ENCODE data around the gene TGM2. TPM values are rescaled to one million over a fixed set of nuclear protein-coding genes. Genes with fewer than 3 reads are reported as not detected.

Gene TGM2
- total RNA-seq, 4 donors from 2014 or later = 163 to 385 (median 188) TPM

- no peak for ATAC-seq
Observed at GRCh38 chr20:38202982-38203293, 37.9 kb upstream of the TGM2 start.

GRCh38 chr20:38202153-38202981 lies 37.3 kb upstream of the TGM2 start:
- 82 to 96% methylated on average over 5 to 9 of the region's 12 CpGs for WGBS, 2 donors (ENCODE audit: low coverage in 1 of 2)
- no peak for ATAC-seq

More at GRCh38 chr20:38202982-38203293, 37.9 kb upstream of the TGM2 start:
- Histone ChIP-seq H3K9me3 (no peaks in the 10 kb centered on the region), H3K27me3 (peaks cover 7% of the 10 kb centered on the region), H3K36me3 (no peaks in the 10 kb centered on the region), H3K27ac (no peak overlapping the region), H3K4me3 (no peak overlapping the region), H3K4me1 (no peaks in the 10 kb centered on the region)
- TF ChIP-seq EP300 (IDR thresholded peaks at IDR 0.05) = no peak
- TF ChIP-seq POLR2A (IDR thresholded peaks at IDR 0.05) = no peak
- TF ChIP-seq POLR2AphosphoS5 (IDR thresholded peaks at IDR 0.05) = no peak
- no peak for TF ChIP-seq CTCF (IDR thresholded peaks at IDR 0.05)
- WGBS, 2 donors (ENCODE audit: low coverage in 1 of 2) = 82% methylated on average over 6 of the region's 8 CpGs; no CpG with 5 or more reads in 1 of the 2 donors

GRCh38 chr20:38201356-38201755 lies 36.3 kb upstream of the TGM2 start:
- no peak for ATAC-seq
- Histone ChIP-seq H3K9me3 (no peaks in the 10 kb centered on the region), H3K4me3 (no peak overlapping the region), H3K27ac (no peak overlapping the region), H3K36me3 (no peaks in the 10 kb centered on the region), H3K4me1 (no peaks in the 10 kb centered on the region), H3K27me3 (peaks cover 7% of the 10 kb centered on the region)
- WGBS, 2 donors (ENCODE audit: low coverage in 1 of 2) = no CpG with 5 or more reads among the region's 6 CpGs
- TF ChIP-seq POLR2A (IDR thresholded peaks at IDR 0.05) = no peak
- no peak for TF ChIP-seq CTCF (IDR thresholded peaks at IDR 0.05)
- TF ChIP-seq POLR2AphosphoS5 (IDR thresholded peaks at IDR 0.05) = no peak
- no peak for TF ChIP-seq EP300 (IDR thresholded peaks at IDR 0.05)

More at GRCh38 chr20:38202153-38202981, 37.3 kb upstream of the TGM2 start:
- Histone ChIP-seq H3K36me3 (no peaks in the 10 kb centered on the region), H3K27ac (no peak overlapping the region), H3K4me3 (no peak overlapping the region), H3K9me3 (no peaks in the 10 kb centered on the region), H3K27me3 (peaks cover 7% of the 10 kb centered on the region), H3K4me1 (no peaks in the 10 kb centered on the region)
- TF ChIP-seq EP300 (IDR thresholded peaks at IDR 0.05) (no peak), POLR2AphosphoS5 (IDR thresholded peaks at IDR 0.05) (no peak), POLR2A (IDR thresholded peaks at IDR 0.05) (no peak), CTCF (IDR thresholded peaks at IDR 0.05) (no peak)

DNA sequence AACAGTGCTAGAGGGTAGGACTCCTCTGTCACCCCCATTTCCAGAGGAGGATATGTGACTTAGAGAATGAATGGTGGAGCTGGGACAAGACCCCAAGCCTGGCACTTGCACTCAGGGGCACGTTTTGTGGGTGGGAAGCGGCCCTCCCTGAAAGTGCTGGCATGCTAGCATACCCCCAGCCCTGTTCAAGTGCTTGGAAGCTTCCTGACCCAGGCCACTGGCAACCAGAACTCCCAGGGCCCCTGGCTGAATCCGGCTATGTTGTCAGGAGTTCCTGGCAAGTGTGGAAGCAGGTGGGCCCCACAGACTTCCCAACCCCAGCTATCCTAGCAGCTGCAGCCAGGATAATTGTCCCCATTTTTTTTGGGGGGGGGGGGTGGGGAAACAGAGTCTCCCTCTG lies 35.6 kb upstream of the TGM2 start:
- no peak for ATAC-seq
- Histone ChIP-seq H3K4me3 (no peak overlapping the region), H3K4me1 (no peaks in the 10 kb centered on the region), H3K9me3 (no peaks in the 10 kb centered on the region), H3K27me3 (peaks cover 7% of the 10 kb centered on the region), H3K36me3 (no peaks in the 10 kb centered on the region), H3K27ac (no peak overlapping the region)
- 100% methylated on average over 1 of the region's 3 CpGs; no CpG with 5 or more reads in 1 of the 2 donors for WGBS, 2 donors (ENCODE audit: low coverage in 1 of 2)
- TF ChIP-seq POLR2A (IDR thresholded peaks at IDR 0.05) (no peak), EP300 (IDR thresholded peaks at IDR 0.05) (no peak), CTCF (IDR thresholded peaks at IDR 0.05) (no peak), POLR2AphosphoS5 (IDR thresholded peaks at IDR 0.05) (no peak)
